ENCODE measurements around the gene C1QB. TPM values are rescaled to one million over a fixed set of nuclear protein-coding genes. Genes with fewer than 3 reads are reported as not detected.

Gene C1QB
- total RNA-seq, 1 donor from 2014 or later: 287 TPM

DNA sequence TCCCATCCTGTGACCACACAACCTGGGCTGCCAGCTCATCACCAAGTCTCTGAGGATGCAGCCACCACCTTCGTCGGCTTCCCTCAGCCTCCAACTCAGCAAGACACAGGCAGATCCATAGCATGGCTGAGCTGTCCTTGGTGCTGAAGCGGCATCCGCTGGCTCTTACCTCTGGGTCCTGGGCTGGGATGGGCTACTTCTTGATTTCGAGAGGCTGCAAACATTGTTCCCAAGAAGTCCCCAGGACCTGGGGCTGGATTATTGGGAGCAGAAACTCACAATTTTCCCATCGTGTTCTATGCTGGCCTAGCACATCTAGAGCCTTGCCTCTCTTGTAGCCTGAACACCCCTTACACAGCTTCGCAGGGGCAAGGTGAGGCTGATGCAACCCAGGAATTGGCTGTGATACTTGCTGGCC lies 41.5 kb upstream of the C1QB start:
- Histone ChIP-seq H3K4me1 (no peaks in the 10 kb centered on the region), H3K4me3 (no peak overlapping the region), H3K27ac (no peak overlapping the region), H3K9me3 (no peaks in the 10 kb centered on the region), H3K27me3 (no peaks in the 10 kb centered on the region), H3K36me3 (no peaks in the 10 kb centered on the region)
- DNase-seq (ENCODE audit: extremely low spot score in 2 of 2): no peak
- TF ChIP-seq, protein P1, sequence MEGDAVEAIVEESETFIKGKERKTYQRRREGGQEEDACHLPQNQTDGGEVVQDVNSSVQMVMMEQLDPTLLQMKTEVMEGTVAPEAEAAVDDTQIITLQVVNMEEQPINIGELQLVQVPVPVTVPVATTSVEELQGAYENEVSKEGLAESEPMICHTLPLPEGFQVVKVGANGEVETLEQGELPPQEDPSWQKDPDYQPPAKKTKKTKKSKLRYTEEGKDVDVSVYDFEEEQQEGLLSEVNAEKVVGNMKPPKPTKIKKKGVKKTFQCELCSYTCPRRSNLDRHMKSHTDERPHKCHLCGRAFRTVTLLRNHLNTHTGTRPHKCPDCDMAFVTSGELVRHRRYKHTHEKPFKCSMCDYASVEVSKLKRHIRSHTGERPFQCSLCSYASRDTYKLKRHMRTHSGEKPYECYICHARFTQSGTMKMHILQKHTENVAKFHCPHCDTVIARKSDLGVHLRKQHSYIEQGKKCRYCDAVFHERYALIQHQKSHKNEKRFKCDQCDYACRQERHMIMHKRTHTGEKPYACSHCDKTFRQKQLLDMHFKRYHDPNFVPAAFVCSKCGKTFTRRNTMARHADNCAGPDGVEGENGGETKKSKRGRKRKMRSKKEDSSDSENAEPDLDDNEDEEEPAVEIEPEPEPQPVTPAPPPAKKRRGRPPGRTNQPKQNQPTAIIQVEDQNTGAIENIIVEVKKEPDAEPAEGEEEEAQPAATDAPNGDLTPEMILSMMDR (IDR thresholded peaks at IDR 0.05): no peak
- TF ChIP-seq POLR2AphosphoS5 (IDR thresholded peaks at IDR 0.05; ENCODE audit: insufficient read depth in 1 of 2, low read depth in 1 of 2) (no peak), POLR2A (IDR thresholded peaks at IDR 0.05) (no peak)
- intact Hi-C loops (cut with DNase I): loop anchor here (5.0 kb wide), 1 partner anchor 596 kb away; no protein-coding TSS in a partner anchor

DNA sequence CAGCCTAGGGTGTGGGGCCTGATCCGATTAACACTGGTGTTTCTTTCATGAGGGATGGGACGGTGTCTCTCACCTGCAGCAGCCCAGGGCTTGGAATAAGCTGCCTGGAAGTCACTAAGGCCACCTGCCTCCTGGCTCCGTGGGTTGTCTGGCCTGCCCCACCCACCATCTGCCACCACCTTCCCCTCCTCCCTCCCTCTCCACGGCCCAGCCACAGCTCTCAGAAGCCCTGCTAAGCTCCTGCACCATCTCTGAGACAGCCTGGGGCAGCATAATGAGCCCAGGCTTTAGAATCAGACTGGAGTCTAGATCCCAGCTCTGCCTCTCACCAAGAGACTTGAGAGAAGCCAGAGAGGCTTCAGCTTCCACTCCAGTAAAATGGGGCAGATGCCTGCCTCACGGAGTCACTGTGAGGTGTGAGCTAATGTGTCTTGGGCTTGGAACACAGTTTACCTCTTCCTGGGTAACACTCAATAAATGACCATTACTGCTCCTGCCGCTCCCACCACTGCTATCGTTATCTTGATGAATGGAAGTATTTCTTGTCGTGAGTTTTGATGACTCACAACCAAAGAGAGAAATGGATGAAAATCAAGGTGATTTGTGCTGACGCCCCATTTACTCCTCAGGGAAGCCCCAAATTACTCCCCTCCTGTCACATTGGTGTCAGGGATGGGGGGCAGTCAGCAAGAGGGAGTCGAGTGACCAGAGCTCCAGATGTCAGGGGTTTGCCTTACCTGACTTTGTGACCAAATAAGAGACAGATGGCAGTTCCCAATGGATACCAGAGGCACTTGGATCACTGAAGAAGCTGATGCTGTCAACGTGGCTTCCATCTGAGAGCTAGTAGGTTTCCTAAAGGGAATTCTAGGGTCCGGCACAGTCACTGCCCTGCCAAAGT lies 40.1 kb upstream of the C1QB start:
- H3K27me3 ChIP-seq: no peaks in the 10 kb centered on the region
- no peak overlapping the region for H3K4me3 ChIP-seq
- H3K27ac ChIP-seq: no peak overlapping the region
- DNase-seq (ENCODE audit: extremely low spot score in 2 of 2): no peak
- no peaks in the 10 kb centered on the region for H3K4me1 ChIP-seq
- no peaks in the 10 kb centered on the region for H3K36me3 ChIP-seq
- intact Hi-C loops (cut with DNase I): loop anchor here (5.0 kb wide), 1 partner anchor 594 kb away; no protein-coding TSS in a partner anchor
- TF ChIP-seq POLR2AphosphoS5 (IDR thresholded peaks at IDR 0.05; ENCODE audit: insufficient read depth in 1 of 2, low read depth in 1 of 2) (no peak), POLR2A (IDR thresholded peaks at IDR 0.05) (no peak)
- TF ChIP-seq, protein P1 (IDR thresholded peaks at IDR 0.05): no peak
- H3K9me3 ChIP-seq: no peaks in the 10 kb centered on the region

DNA sequence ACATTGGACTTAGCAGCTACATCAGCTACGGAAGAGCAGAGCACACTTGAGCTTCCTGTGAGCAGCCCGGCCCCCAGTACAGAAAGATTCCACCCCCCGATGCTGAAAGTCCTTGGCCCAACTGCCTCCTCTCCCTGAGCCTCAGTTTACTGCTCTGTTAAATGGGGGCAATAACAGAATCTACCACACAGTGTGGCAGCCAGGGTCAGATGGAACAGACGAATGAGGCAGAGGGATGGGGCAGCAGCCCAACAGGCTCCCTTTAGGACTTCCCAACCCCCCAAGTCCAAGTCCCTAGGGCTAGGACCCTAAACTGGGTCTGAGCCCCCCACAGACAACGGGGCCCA lies 39.5 kb upstream of the C1QB start:
- intact Hi-C loops (cut with DNase I): loop anchor here (5.0 kb wide), 1 partner anchor 594 kb away; no protein-coding TSS in a partner anchor

DNA sequence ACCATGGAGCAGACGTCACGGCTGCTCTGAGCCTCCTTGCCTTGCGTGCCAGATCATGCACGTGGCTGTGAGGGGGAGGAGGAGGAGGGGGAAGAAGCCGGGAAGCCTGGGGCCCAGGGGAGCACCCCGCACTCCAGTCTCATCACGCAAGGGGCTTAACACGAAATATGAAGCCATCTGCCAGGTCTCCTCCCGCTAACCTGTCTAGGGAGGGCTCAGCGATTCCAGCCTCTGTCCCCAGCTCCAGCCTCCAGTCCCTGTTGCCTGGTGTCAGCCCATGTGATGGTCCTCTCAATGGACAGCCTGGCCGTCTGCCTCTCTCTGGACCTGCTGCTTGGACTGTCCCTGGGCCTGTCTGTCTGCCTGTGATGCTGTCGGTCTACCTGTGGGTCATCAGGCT lies 39.1 kb upstream of the C1QB start:
- Histone ChIP-seq H3K27ac (no peak overlapping the region), H3K36me3 (no peaks in the 10 kb centered on the region), H3K9me3 (no peaks in the 10 kb centered on the region), H3K27me3 (no peaks in the 10 kb centered on the region), H3K4me3 (no peak overlapping the region), H3K4me1 (no peaks in the 10 kb centered on the region)
- intact Hi-C loops (cut with DNase I): loop anchor here (5.0 kb wide), 1 partner anchor 593 kb away; no protein-coding TSS in a partner anchor
- DNase-seq (ENCODE audit: extremely low spot score in 2 of 2): no peak
- TF ChIP-seq, protein P1 (IDR thresholded peaks at IDR 0.05): no peak
- no peak for TF ChIP-seq POLR2A (IDR thresholded peaks at IDR 0.05)
- TF ChIP-seq POLR2AphosphoS5 (IDR thresholded peaks at IDR 0.05; ENCODE audit: insufficient read depth in 1 of 2, low read depth in 1 of 2): no peak

More for the DNA sequence above, 39.5 kb upstream of the C1QB start:
- Histone ChIP-seq H3K36me3 (no peaks in the 10 kb centered on the region), H3K27ac (no peak overlapping the region), H3K4me3 (no peak overlapping the region), H3K27me3 (no peaks in the 10 kb centered on the region), H3K9me3 (no peaks in the 10 kb centered on the region), H3K4me1 (no peaks in the 10 kb centered on the region)
- DNase-seq (ENCODE audit: extremely low spot score in 2 of 2): no peak
- no peak for TF ChIP-seq POLR2AphosphoS5 (IDR thresholded peaks at IDR 0.05; ENCODE audit: insufficient read depth in 1 of 2, low read depth in 1 of 2)
- TF ChIP-seq POLR2A (IDR thresholded peaks at IDR 0.05): no peak
- TF ChIP-seq, protein P1 (IDR thresholded peaks at IDR 0.05): no peak

DNA sequence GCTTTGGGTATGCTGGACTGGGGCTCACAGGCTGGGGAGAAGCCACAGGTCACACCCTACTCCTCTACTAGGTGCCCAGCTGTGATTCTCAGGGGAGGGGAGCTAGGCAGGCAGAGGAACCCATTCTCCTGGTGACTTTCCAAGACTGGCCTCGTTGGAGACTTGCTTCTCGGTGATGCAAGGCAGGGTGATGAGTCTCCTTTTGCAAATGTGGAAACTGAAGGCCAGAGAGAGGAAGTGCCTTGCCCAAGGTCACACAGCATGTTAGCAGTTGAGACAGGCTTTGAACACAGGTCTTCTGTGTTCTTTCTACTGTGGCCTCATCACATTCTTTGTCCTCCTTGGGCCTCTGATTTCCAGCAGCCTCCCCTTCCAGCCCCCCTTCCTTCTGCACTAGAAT lies 37.1 kb upstream of the C1QB start:
- intact Hi-C loops (cut with DNase I): no loop called here
- no peaks in the 10 kb centered on the region for H3K27me3 ChIP-seq
- no peak for DNase-seq (ENCODE audit: extremely low spot score in 2 of 2)

More for the DNA sequence above, 37.1 kb upstream of the C1QB start:
- H3K27ac ChIP-seq: no peak overlapping the region
- H3K36me3 ChIP-seq: no peaks in the 10 kb centered on the region
- no peak overlapping the region for H3K4me3 ChIP-seq
- TF ChIP-seq POLR2A (IDR thresholded peaks at IDR 0.05): no peak
- TF ChIP-seq, protein P1 (IDR thresholded peaks at IDR 0.05): no peak
- no peak for TF ChIP-seq POLR2AphosphoS5 (IDR thresholded peaks at IDR 0.05; ENCODE audit: insufficient read depth in 1 of 2, low read depth in 1 of 2)
- H3K4me1 ChIP-seq: no peaks in the 10 kb centered on the region
- H3K9me3 ChIP-seq: no peaks in the 10 kb centered on the region

Measured in vagina (tissue), 2 donors.